Gastroesophageal sphincter (tissue), 3 donors: ENCODE data around the gene ANKRD23.

Experiments used
- CTCF ChIP-seq, 4 experiments: fragments of 200-600 bp in 2 of 4; fragments of 450-650 bp in 2 of 4; sonication (generic) in 1 of 4; IDR thresholded peaks; one replicate each; pipeline ENCODE4 v1.5.1; 2017 to 2019; ENCODE audit warnings: antibody characterized with exemption in 4 of 4, mild to moderate bottlenecking in 2 of 4, moderate library complexity in 2 of 4
- POLR2A ChIP-seq, 2 donors: fragments of 450-650 bp; IDR thresholded peaks; one replicate each; pipeline ENCODE4 v1.6.1; 2017; ENCODE audit warnings: antibody characterized with exemption in 2 of 2, mild to moderate bottlenecking in 2 of 2, moderate library complexity in 1 of 2
- POLR2AphosphoS5 ChIP-seq: sonication (generic); formaldehyde crosslinking; IDR thresholded peaks from one replicate; pipeline ENCODE4 v1.6.1; 2017; ENCODE audit warnings: antibody characterized with exemption

- TF ChIP-seq POLR2AphosphoS5 (no peak), CTCF (IDR thresholded peaks at IDR 0.05) (no peak), POLR2A (IDR thresholded peaks at IDR 0.05) (no peak)
Observed at GRCh38 chr2:96822786-96823185, 21.0 kb downstream of the ANKRD23 start.
